ENCODE results near the gene EGR1.
A peak's percentile ranks its signal among the peaks of the same experiment; 100 is the strongest.

Gene EGR1

GRCh38 chr5:138465261-138466124 lies at the start of gene EGR1:
TSS of gene EGR1 (plus strand) at chr5:138465479. CDS start at chr5:138465762, 283 bp downstream.
- no peak for TF ChIP-seq CTCF (IDR thresholded peaks at IDR 0.05; ENCODE audit: insufficient read depth, low read depth, low read length, missing control alignments)
- DNase-seq (ENCODE audit: low read depth), result peak; percentile 95
- H3K4me3 ChIP-seq (ENCODE audit: low read length), result peak within 1 kb of the TSS; percentile 97

- TF ChIP-seq CTCF (IDR thresholded peaks at IDR 0.05; ENCODE audit: insufficient read depth, low read depth, low read length, missing control alignments), result no peak
- H3K4me3 ChIP-seq (ENCODE audit: low read length), result no peak overlapping the region
- no peak for DNase-seq (ENCODE audit: low read depth)
Observed at GRCh38 chr5:138418444-138418843, 46.8 kb upstream of the EGR1 start.

GRCh38 chr5:138425079-138425478 lies 40.2 kb upstream of the EGR1 start:
- no peak for TF ChIP-seq CTCF (IDR thresholded peaks at IDR 0.05; ENCODE audit: insufficient read depth, low read depth, low read length, missing control alignments)

GRCh38 chr5:138435943-138436342 lies 29.3 kb upstream of the EGR1 start:
- no peak overlapping the region for H3K4me3 ChIP-seq (ENCODE audit: low read length)
- no peak for DNase-seq (ENCODE audit: low read depth)
- no peak for TF ChIP-seq CTCF (IDR thresholded peaks at IDR 0.05; ENCODE audit: insufficient read depth, low read depth, low read length, missing control alignments)

More at GRCh38 chr5:138425079-138425478, 40.2 kb upstream of the EGR1 start:
- no peak for DNase-seq (ENCODE audit: low read depth)
- H3K4me3 ChIP-seq (ENCODE audit: low read length), result no peak overlapping the region

- peak; percentile 28 for DNase-seq (ENCODE audit: low read depth)
- no peak for TF ChIP-seq CTCF (IDR thresholded peaks at IDR 0.05; ENCODE audit: insufficient read depth, low read depth, low read length, missing control alignments)
Observed at GRCh38 chr5:138438003-138438723, 27.1 kb upstream of the EGR1 start.

GRCh38 chr5:138438724-138439476 lies 26.4 kb upstream of the EGR1 start, which contains the start of gene REEP2:
TSS of gene REEP2 (plus strand) at chr5:138439057. CDS start at chr5:138439209, 152 bp downstream.
- no peak for TF ChIP-seq CTCF (IDR thresholded peaks at IDR 0.05; ENCODE audit: insufficient read depth, low read depth, low read length, missing control alignments)
- peak within 1 kb of the TSS; percentile 40 for H3K4me3 ChIP-seq (ENCODE audit: low read length)
- DNase-seq (ENCODE audit: low read depth), result peak; percentile 51

More at GRCh38 chr5:138438003-138438723, 27.1 kb upstream of the EGR1 start:
- no peak overlapping the region for H3K4me3 ChIP-seq (ENCODE audit: low read length)
